Liver (tissue), 9 donors: ENCODE data around the gene TGM2. TPM values are rescaled to one million over a fixed set of nuclear protein-coding genes. Genes with fewer than 3 reads are reported as not detected.

Experiments
- DNase-seq: peaks from one replicate; pipeline ENCODE4 v3.0.0-alpha.2; 2017; ENCODE audit warnings: low spot score
- H3K27ac ChIP-seq, 2 donors: one replicate each; pipeline ENCODE4 v1.7.0; 2013; ENCODE audit warnings: inconsistent platforms in 2 of 2, low read length in 2 of 2, control low read depth in 1 of 2, low read depth in 1 of 2, mild to moderate bottlenecking in 1 of 2
- H3K27me3 ChIP-seq, 4 donors: one replicate each; pipeline versions ENCODE4 v1.6.1 to v1.7.0; 2013; ENCODE audit warnings: low read length in 3 of 4, inconsistent platforms in 1 of 4, mild to moderate bottlenecking in 1 of 4, moderate library complexity in 1 of 4; ENCODE audit not compliant: control insufficient read depth in 4 of 4, insufficient read depth in 4 of 4
- H3K36me3 ChIP-seq, 4 donors: one replicate each; pipeline versions ENCODE4 v1.6.1 to v1.7.0; 2013; ENCODE audit warnings: low read length in 3 of 4, mild to moderate bottlenecking in 3 of 4, low read depth in 1 of 4, moderate library complexity in 1 of 4; ENCODE audit not compliant: control insufficient read depth in 4 of 4, insufficient read depth in 3 of 4
- H3K4me1 ChIP-seq, 4 donors: one replicate each; pipeline versions ENCODE4 v1.6.1 to v1.7.0; 2013; ENCODE audit warnings: low read length in 3 of 4, mild to moderate bottlenecking in 3 of 4, moderate library complexity in 1 of 4; ENCODE audit not compliant: control insufficient read depth in 4 of 4, insufficient read depth in 4 of 4
- H3K4me3 ChIP-seq, 3 donors: one replicate each; pipeline versions ENCODE4 v1.6.1 to v1.7.0; 2013; ENCODE audit warnings: low read length in 3 of 3, control low read depth in 1 of 3, low read depth in 1 of 3, mild to moderate bottlenecking in 1 of 3
- H3K9ac ChIP-seq, 2 donors: one replicate each; pipeline ENCODE4 v1.7.0; 2013; ENCODE audit warnings: low read length in 2 of 2, mild to moderate bottlenecking in 2 of 2, moderate library complexity in 2 of 2, control low read depth in 1 of 2, low read depth in 1 of 2
- H3K9me3 ChIP-seq, 4 donors: one replicate each; pipeline versions ENCODE4 v1.6.1 to v1.7.0; 2013; ENCODE audit warnings: low read length in 3 of 4; ENCODE audit not compliant: control insufficient read depth in 4 of 4
- EGR1 ChIP-seq, 2 donors: IDR thresholded peaks; 2 replicates each; pipeline ENCODE4 v1.6.1; 2016 to 2018; ENCODE audit warnings: antibody characterized with exemption in 2 of 2, low read depth in 2 of 2
- FOXA1 ChIP-seq: IDR thresholded peaks from 2 replicates; pipeline ENCODE4 v1.6.1; 2016; ENCODE audit warnings: antibody characterized with exemption
- JUND ChIP-seq, 2 donors: IDR thresholded peaks; 2 replicates each; pipeline ENCODE4 v1.6.1; 2016; ENCODE audit warnings: antibody characterized with exemption in 2 of 2
- RXRA ChIP-seq, 2 donors: IDR thresholded peaks; 2 replicates each; pipeline ENCODE4 v1.6.1; 2017 to 2018; ENCODE audit warnings: antibody characterized with exemption in 2 of 2, mild to moderate bottlenecking in 1 of 2
- SP1 ChIP-seq: IDR thresholded peaks from 2 replicates; pipeline ENCODE4 v1.6.1; 2018; ENCODE audit warnings: antibody characterized with exemption, mild to moderate bottlenecking
- WGBS: extraction: QIAGEN DNeasy Blood & Tissue Kit; methylation state at CpG from one replicate; pipeline ENCODE4 v1.1.7; 2013; 5-methylcytosine and 5-hydroxymethylcytosine counted together
- polyA plus RNA-seq, 2 donors: library from polyadenylated mRNA; stranded (reverse) in 1 of 2; unstranded in 1 of 2; fragments of 200-250 nt in 1 of 2; fragments of >200 nt in 1 of 2; fragmentation: Nextera tagmentation in 1 of 2; extraction: Ambion mirVana in 1 of 2; gene quantifications; one replicate each; pipeline versions ENCODE4 v1.2.1 to v1.2.3, GENCODE V29; 2013 to 2015
- total RNA-seq, 2 donors: library from RNA; depleted of rRNA; stranded (reverse); fragments of >200 nt; gene quantifications; one replicate each; pipeline ENCODE4 v1.2.3, GENCODE V29; 2014
- TF ChIP-seq, protein P1 (sequence below): fragments of 150-350 bp; IDR thresholded peaks from 2 replicates; pipeline ENCODE4 v1.5.1; 2017; ENCODE audit warnings: improper control_type of control experiment, low read depth, low read length; ENCODE audit not compliant: missing input control
- TF ChIP-seq, protein P2 (sequence below): IDR thresholded peaks from 2 replicates; pipeline ENCODE4 v1.6.1; 2016; ENCODE audit warnings: antibody characterized with exemption
- TF ChIP-seq, protein P3 (sequence below): IDR thresholded peaks from 2 replicates; pipeline ENCODE4 v1.6.1; 2016; ENCODE audit warnings: antibody characterized with exemption, mild to moderate bottlenecking
- donor health status: healthy.
- donor health status: healthy.
- donor health status: healthy.
- donor health status: healthy.
- donor health status: healthy.

The TGM2 gene
- total and polyA plus RNA-seq, 4 donors: 106 to 375 (median 190) TPM

DNA sequence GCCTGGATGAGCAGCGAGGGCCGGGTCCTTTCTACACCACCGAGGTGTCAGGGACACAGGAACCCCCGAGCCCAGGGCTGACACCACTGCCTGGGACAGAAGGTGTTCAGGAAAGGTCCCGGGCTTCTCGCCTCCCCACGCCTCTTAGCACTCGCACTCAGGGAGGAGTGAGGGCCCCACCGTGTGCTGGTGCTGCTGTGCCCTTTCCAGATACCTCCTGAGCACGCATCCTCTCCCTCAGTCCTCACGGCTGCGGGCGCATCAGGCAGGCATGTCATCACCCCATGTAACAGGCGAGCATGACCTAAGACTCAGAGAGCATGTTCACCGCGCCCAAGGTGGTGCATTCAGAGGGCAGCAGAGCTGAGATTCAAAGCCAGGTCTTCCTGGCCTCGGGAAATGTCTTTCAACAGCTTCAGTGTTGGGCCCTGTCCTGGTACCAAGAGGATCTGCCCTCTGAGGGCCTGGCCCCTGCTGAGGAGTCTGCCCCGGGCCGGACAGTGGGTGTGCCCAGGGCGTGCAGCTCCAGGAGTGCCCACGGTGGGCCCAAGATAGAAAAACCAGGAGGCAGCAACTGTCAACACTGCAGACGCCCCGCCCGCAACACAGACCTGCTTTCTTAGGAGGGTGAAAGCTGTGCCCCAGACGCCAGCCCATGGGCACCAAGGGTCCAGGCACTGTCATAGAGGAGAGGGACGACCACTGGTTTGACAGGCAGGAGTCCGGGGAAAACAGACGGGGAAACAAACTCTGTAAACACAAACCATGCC lies 29.2 kb downstream of the TGM2 start:
- no peaks in the 10 kb centered on the region for H3K27me3 ChIP-seq
- peak overlapping the region in 1 of 2 donors; percentile 19 for H3K27ac ChIP-seq
- H3K36me3 ChIP-seq: peaks cover 24 to 96% (median 73%) of the 10 kb centered on the region in 4 donors
- H3K4me3 ChIP-seq: no peak overlapping the region
- DNase-seq: no peak
- H3K9ac ChIP-seq: no peak overlapping the region
- 91% methylated on average over 28 of the region's 28 CpGs for WGBS
- no peaks in the 10 kb centered on the region for H3K9me3 ChIP-seq
- TF ChIP-seq, protein P1, sequence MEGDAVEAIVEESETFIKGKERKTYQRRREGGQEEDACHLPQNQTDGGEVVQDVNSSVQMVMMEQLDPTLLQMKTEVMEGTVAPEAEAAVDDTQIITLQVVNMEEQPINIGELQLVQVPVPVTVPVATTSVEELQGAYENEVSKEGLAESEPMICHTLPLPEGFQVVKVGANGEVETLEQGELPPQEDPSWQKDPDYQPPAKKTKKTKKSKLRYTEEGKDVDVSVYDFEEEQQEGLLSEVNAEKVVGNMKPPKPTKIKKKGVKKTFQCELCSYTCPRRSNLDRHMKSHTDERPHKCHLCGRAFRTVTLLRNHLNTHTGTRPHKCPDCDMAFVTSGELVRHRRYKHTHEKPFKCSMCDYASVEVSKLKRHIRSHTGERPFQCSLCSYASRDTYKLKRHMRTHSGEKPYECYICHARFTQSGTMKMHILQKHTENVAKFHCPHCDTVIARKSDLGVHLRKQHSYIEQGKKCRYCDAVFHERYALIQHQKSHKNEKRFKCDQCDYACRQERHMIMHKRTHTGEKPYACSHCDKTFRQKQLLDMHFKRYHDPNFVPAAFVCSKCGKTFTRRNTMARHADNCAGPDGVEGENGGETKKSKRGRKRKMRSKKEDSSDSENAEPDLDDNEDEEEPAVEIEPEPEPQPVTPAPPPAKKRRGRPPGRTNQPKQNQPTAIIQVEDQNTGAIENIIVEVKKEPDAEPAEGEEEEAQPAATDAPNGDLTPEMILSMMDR: no peak
- H3K4me1 ChIP-seq: peaks cover 0 to 3% (median 0%) of the 10 kb centered on the region in 4 donors

DNA sequence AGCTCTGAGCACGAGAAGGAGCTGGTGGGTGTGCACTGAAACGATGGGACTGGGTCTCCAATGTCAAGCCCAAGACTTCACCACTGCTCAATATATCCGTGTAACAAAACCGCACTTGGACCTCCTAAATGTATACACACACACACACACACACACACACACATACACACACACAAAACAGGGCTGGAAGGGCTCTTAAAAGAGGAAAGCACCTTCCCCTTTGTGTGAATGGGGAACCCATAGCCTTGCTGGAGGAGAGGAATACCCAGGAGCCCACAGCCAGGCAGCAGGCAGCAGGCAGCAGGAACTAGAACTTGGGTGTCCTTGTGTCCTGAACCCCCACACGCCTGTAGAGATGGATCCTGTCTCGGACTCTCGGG lies 29.8 kb downstream of the TGM2 start:
- no peak overlapping the region for H3K27ac ChIP-seq
- no peaks in the 10 kb centered on the region for H3K9me3 ChIP-seq
- no peak overlapping the region for H3K4me3 ChIP-seq
- no peaks in the 10 kb centered on the region for H3K27me3 ChIP-seq
- DNase-seq: no peak
- TF ChIP-seq, protein P2, sequence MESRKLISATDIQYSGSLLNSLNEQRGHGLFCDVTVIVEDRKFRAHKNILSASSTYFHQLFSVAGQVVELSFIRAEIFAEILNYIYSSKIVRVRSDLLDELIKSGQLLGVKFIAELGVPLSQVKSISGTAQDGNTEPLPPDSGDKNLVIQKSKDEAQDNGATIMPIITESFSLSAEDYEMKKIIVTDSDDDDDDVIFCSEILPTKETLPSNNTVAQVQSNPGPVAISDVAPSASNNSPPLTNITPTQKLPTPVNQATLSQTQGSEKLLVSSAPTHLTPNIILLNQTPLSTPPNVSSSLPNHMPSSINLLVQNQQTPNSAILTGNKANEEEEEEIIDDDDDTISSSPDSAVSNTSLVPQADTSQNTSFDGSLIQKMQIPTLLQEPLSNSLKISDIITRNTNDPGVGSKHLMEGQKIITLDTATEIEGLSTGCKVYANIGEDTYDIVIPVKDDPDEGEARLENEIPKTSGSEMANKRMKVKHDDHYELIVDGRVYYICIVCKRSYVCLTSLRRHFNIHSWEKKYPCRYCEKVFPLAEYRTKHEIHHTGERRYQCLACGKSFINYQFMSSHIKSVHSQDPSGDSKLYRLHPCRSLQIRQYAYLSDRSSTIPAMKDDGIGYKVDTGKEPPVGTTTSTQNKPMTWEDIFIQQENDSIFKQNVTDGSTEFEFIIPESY: no peak
- no peak for TF ChIP-seq EGR1 (IDR thresholded peaks at IDR 0.05; ENCODE audit: low read depth in 2 of 2)
- no peak for TF ChIP-seq FOXA1
- TF ChIP-seq RXRA (IDR thresholded peaks at IDR 0.05): no peak
- TF ChIP-seq JUND (IDR thresholded peaks at IDR 0.05): no peak
- TF ChIP-seq, protein P3, sequence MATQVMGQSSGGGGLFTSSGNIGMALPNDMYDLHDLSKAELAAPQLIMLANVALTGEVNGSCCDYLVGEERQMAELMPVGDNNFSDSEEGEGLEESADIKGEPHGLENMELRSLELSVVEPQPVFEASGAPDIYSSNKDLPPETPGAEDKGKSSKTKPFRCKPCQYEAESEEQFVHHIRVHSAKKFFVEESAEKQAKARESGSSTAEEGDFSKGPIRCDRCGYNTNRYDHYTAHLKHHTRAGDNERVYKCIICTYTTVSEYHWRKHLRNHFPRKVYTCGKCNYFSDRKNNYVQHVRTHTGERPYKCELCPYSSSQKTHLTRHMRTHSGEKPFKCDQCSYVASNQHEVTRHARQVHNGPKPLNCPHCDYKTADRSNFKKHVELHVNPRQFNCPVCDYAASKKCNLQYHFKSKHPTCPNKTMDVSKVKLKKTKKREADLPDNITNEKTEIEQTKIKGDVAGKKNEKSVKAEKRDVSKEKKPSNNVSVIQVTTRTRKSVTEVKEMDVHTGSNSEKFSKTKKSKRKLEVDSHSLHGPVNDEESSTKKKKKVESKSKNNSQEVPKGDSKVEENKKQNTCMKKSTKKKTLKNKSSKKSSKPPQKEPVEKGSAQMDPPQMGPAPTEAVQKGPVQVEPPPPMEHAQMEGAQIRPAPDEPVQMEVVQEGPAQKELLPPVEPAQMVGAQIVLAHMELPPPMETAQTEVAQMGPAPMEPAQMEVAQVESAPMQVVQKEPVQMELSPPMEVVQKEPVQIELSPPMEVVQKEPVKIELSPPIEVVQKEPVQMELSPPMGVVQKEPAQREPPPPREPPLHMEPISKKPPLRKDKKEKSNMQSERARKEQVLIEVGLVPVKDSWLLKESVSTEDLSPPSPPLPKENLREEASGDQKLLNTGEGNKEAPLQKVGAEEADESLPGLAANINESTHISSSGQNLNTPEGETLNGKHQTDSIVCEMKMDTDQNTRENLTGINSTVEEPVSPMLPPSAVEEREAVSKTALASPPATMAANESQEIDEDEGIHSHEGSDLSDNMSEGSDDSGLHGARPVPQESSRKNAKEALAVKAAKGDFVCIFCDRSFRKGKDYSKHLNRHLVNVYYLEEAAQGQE: no peak
- no peak for TF ChIP-seq SP1
- no peak overlapping the region for H3K9ac ChIP-seq
- peaks cover 26 to 99% (median 73%) of the 10 kb centered on the region in 4 donors for H3K36me3 ChIP-seq
- WGBS: 85% methylated on average over 7 of the region's 7 CpGs
- peaks cover 0 to 3% (median 0%) of the 10 kb centered on the region in 4 donors for H3K4me1 ChIP-seq
